ENCODE measurements around the gene SLC26A6. TPM values are rescaled to one million over a fixed set of nuclear protein-coding genes. Genes with fewer than 3 reads are reported as not detected.
A peak's percentile ranks its signal among the peaks of the same experiment; 100 is the strongest.

SLC26A6 gene
- total and polyA plus RNA-seq, 8 donors = 14.0 to 34.9 (median 16.5) TPM

DNA sequence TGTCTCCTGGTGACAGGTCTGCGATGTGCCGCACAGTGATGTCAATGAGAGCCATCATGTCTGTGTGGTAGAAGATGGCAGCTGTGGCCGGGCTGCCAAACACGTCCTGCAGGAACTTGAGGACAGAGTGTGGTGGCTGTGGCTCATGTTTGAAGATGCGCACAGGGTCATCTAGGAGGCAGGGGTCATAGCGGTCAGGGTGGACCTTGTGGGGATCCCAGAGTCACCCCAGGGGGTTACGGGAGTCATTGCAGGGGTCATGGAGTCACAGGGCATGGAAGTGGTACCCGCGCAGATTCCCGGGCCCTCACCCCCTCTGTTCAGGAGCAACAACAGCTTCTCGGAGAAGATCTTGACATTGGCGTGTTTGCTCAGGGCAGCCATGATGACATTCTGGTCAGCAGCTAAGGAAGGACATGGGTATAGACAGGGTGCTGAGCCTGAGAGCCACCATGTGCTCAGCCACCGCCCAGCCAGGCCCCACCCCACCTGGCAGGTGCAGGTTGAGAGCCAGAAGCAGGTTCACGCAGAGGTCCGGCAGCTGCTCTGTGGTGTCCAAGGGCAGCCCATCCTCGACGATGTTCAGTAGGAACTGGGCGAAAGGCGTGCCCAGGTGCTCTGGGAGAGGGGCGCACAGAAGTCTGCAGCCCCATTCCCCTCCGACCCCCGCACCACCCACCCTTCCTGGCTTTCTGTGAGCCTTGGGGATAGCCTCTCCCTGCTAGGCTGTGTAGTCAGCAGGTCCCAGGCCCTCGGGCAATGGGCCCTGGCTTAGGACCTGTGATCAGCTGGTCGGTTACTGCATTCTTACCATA is 43.5 kb upstream of the SLC26A6 start:
- ATAC-seq (no peak), DNase-seq (no peak)
- Histone ChIP-seq H3K36me3 (peaks cover 0 to 64% of the 10 kb centered on the region in 2 donors), H3K9me3 (no peaks in the 10 kb centered on the region), H3K4me1 (no peaks in the 10 kb centered on the region), H3K27me3 (no peaks in the 10 kb centered on the region), H3K27ac (no peak overlapping the region), H3K4me3 (no peak overlapping the region)
- intact Hi-C loops (cut with DNase I) = no loop called here
- TF ChIP-seq, protein P1, sequence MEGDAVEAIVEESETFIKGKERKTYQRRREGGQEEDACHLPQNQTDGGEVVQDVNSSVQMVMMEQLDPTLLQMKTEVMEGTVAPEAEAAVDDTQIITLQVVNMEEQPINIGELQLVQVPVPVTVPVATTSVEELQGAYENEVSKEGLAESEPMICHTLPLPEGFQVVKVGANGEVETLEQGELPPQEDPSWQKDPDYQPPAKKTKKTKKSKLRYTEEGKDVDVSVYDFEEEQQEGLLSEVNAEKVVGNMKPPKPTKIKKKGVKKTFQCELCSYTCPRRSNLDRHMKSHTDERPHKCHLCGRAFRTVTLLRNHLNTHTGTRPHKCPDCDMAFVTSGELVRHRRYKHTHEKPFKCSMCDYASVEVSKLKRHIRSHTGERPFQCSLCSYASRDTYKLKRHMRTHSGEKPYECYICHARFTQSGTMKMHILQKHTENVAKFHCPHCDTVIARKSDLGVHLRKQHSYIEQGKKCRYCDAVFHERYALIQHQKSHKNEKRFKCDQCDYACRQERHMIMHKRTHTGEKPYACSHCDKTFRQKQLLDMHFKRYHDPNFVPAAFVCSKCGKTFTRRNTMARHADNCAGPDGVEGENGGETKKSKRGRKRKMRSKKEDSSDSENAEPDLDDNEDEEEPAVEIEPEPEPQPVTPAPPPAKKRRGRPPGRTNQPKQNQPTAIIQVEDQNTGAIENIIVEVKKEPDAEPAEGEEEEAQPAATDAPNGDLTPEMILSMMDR (IDR thresholded peaks at IDR 0.05) = no peak

DNA sequence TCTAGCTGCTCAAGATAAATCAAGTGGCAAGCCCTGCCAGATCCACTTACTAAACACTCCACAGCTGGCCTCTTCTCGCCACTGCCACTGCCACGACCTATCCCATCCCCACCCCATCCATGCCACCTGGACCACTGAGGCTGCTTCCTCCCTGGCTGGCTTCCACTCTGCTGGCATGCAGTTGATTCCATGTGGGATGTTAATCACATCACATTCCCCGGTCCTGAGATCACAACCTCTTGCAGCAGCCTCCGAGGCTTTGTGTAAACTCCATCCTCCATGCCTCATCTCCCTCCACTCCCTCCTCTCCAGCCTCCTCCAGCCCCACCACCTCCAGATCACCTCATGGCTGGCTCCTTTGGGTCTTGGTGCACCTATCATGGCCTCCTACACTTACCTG is 42.8 kb upstream of the SLC26A6 start:
- intact Hi-C loops (cut with DNase I) = no loop called here
- H3K36me3 ChIP-seq = peaks cover 0 to 67% of the 10 kb centered on the region in 2 donors
- ATAC-seq (no peak), DNase-seq (no peak)
- no peak overlapping the region for H3K4me3 ChIP-seq
- no peaks in the 10 kb centered on the region for H3K9me3 ChIP-seq
- TF ChIP-seq, protein P1 (IDR thresholded peaks at IDR 0.05) = no peak
- no peak overlapping the region for H3K27ac ChIP-seq
- no peaks in the 10 kb centered on the region for H3K27me3 ChIP-seq
- H3K4me1 ChIP-seq = no peaks in the 10 kb centered on the region

DNA sequence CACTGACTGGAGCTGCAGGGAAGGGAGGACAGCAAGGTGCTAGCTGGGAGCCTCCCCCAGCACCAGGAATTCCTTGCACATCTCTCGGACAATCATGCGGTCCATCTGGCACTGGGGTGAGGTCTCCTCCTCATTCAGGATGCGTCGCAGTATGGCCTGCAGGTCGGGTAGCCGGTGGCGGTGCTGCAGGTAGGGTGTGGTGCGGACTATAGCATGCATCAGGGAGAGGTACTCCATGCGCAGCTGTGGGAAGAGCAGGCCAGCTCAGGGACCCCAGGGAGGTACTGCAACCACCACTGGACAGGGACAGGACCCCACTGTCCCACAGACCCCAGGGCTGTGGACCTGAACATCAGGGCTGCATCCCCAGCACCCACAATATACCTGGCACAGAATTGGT is 39.2 kb upstream of the SLC26A6 start:
- Histone ChIP-seq H3K4me1 (no peaks in the 10 kb centered on the region), H3K27ac (no peak overlapping the region), H3K27me3 (no peaks in the 10 kb centered on the region), H3K9me3 (no peaks in the 10 kb centered on the region), H3K36me3 (peaks cover 0 to 47% of the 10 kb centered on the region in 2 donors), H3K4me3 (no peak overlapping the region)
- ATAC-seq (no peak), DNase-seq (peak in 1 of 4 donors; percentile 55)
- TF ChIP-seq, protein P1 (IDR thresholded peaks at IDR 0.05) = no peak
- intact Hi-C loops (cut with DNase I) = no loop called here

DNA sequence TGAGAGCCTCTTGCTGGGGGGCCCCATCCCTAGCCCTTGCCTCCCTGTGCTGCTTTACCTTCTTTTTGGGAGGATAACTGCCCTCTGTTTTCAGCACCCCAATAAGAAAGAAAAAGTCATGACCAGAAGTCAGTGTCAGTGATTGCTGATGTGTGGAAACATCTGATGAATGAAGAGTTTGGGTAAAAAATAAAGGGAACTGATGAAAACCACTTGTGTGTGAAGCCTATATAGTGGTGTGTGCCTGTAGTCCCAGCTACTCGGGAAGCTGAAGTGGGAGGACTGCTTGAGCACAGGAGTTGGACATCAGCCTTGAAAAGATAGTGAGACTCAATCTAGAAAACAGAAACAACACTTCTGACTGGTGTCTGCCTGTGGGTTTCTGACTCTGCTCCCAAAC is 37.3 kb upstream of the SLC26A6 start:
- ATAC-seq (no peak), DNase-seq (no peak)
- intact Hi-C loops (cut with DNase I) = no loop called here
- peaks cover 0 to 30% of the 10 kb centered on the region in 2 donors for H3K36me3 ChIP-seq
- H3K27me3 ChIP-seq = no peaks in the 10 kb centered on the region
- H3K4me1 ChIP-seq = no peaks in the 10 kb centered on the region
- no peaks in the 10 kb centered on the region for H3K9me3 ChIP-seq
- H3K4me3 ChIP-seq = no peak overlapping the region
- TF ChIP-seq, protein P1 (IDR thresholded peaks at IDR 0.05) = no peak
- no peak overlapping the region for H3K27ac ChIP-seq

DNA sequence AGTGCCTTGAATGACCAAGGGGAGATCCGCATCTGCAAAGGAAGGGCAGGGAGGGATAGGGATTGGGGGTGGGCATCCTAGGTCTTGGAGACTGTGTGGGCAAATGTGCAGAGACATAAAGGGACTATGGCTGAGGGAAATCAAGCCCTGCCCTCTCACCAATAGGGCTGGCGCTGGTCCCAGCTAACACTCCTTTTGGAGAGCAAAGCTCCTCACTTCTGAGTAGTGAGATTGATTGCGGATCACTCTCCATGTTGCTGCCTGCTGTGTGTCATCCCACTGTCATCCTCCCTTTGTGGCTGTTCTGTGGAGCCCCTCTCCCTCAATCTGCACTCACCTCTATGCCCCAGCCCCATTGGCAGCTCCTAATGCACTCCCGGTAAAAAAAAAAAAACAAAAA is 29.7 kb upstream of the SLC26A6 start:
- TF ChIP-seq, protein P1 (IDR thresholded peaks at IDR 0.05) = no peak
- Histone ChIP-seq H3K36me3 (no peaks in the 10 kb centered on the region), H3K4me3 (no peak overlapping the region), H3K4me1 (peaks cover 12 to 32% of the 10 kb centered on the region in 2 donors), H3K9me3 (no peaks in the 10 kb centered on the region), H3K27ac (no peak overlapping the region), H3K27me3 (peaks cover 17 to 43% of the 10 kb centered on the region in 2 donors)
- intact Hi-C loops (cut with DNase I) = no loop called here
- DNase-seq (peak in 1 of 4 donors; percentile 4), ATAC-seq (no peak)
